Duodenal mucosa (tissue), 2 donors: ENCODE measurements around the gene TBC1D8.

ENCODE experiments used
- H3K27ac ChIP-seq: one replicate; pipeline ENCODE4 v1.7.0; 2013; ENCODE audit warnings: low read depth, low read length
- H3K27me3 ChIP-seq, 2 donors: one replicate each; pipeline ENCODE4 v1.7.0; 2013; ENCODE audit warnings: low read length in 2 of 2, control low read depth in 1 of 2; ENCODE audit not compliant: insufficient read depth in 2 of 2, control insufficient read depth in 1 of 2
- H3K36me3 ChIP-seq, 2 donors: one replicate each; pipeline ENCODE4 v1.7.0; 2013; ENCODE audit warnings: low read length in 2 of 2, control low read depth in 1 of 2; ENCODE audit not compliant: insufficient read depth in 2 of 2, control insufficient read depth in 1 of 2
- H3K4me1 ChIP-seq, 2 donors: one replicate each; pipeline ENCODE4 v1.7.0; 2013; ENCODE audit warnings: low read length in 2 of 2, control low read depth in 1 of 2; ENCODE audit not compliant: insufficient read depth in 2 of 2, control insufficient read depth in 1 of 2
- H3K4me3 ChIP-seq, 2 donors: one replicate each; pipeline ENCODE4 v1.7.0; 2013; ENCODE audit warnings: low read length in 2 of 2, low read depth in 1 of 2
- H3K9ac ChIP-seq, 2 donors: one replicate each; pipeline ENCODE4 v1.7.0; 2013; ENCODE audit warnings: low read length in 2 of 2, low read depth in 1 of 2
- H3K9me3 ChIP-seq, 2 donors: one replicate each; pipeline ENCODE4 v1.7.0; 2013; ENCODE audit warnings: low read length in 2 of 2, control low read depth in 1 of 2; ENCODE audit not compliant: control insufficient read depth in 1 of 2

Gene TBC1D8

GRCh38 chr2:100974712-100975520, 176.3 kb downstream of the TBC1D8 start:
- Histone ChIP-seq H3K27ac (no peak overlapping the region), H3K4me3 (no peak overlapping the region), H3K4me1 (no peaks in the 10 kb centered on the region), H3K9ac (no peak overlapping the region), H3K27me3 (no peaks in the 10 kb centered on the region), H3K9me3 (no peaks in the 10 kb centered on the region), H3K36me3 (peaks cover 24 to 80% of the 10 kb centered on the region in 2 donors)

GRCh38 chr2:100972452-100972851, 178.7 kb downstream of the TBC1D8 start:
- no peak overlapping the region for H3K27ac ChIP-seq
- no peaks in the 10 kb centered on the region for H3K9me3 ChIP-seq
- H3K4me3 ChIP-seq, result no peak overlapping the region
- no peaks in the 10 kb centered on the region for H3K4me1 ChIP-seq
- H3K27me3 ChIP-seq, result no peaks in the 10 kb centered on the region
- peaks cover 25 to 86% of the 10 kb centered on the region in 2 donors for H3K36me3 ChIP-seq
- no peak overlapping the region for H3K9ac ChIP-seq

GRCh38 chr2:100971221-100971620, 180.0 kb downstream of the TBC1D8 start:
- no peak overlapping the region for H3K27ac ChIP-seq
- no peaks in the 10 kb centered on the region for H3K9me3 ChIP-seq
- H3K27me3 ChIP-seq, result no peaks in the 10 kb centered on the region
- H3K4me1 ChIP-seq, result no peaks in the 10 kb centered on the region
- H3K9ac ChIP-seq, result no peak overlapping the region
- no peak overlapping the region for H3K4me3 ChIP-seq
- H3K36me3 ChIP-seq, result peaks cover 21 to 80% of the 10 kb centered on the region in 2 donors

- no peak overlapping the region for H3K27ac ChIP-seq
- no peak overlapping the region for H3K4me3 ChIP-seq
- no peaks in the 10 kb centered on the region for H3K27me3 ChIP-seq
- peaks cover 18 to 69% of the 10 kb centered on the region in 2 donors for H3K36me3 ChIP-seq
- H3K9ac ChIP-seq, result no peak overlapping the region
- H3K4me1 ChIP-seq, result no peaks in the 10 kb centered on the region
- H3K9me3 ChIP-seq, result no peaks in the 10 kb centered on the region
These were observed 181.2 kb downstream of the TBC1D8 start for GRCh38 chr2:100969998-100970397.

GRCh38 chr2:100968146-100969145, 182.7 kb downstream of the TBC1D8 start:
- Histone ChIP-seq H3K27ac (no peak overlapping the region), H3K4me1 (no peaks in the 10 kb centered on the region), H3K27me3 (no peaks in the 10 kb centered on the region), H3K9ac (no peak overlapping the region), H3K4me3 (no peak overlapping the region), H3K36me3 (peaks cover 10 to 54% of the 10 kb centered on the region in 2 donors), H3K9me3 (no peaks in the 10 kb centered on the region)

GRCh38 chr2:100967716-100968115, 183.5 kb downstream of the TBC1D8 start:
- Histone ChIP-seq H3K4me3 (no peak overlapping the region), H3K4me1 (no peaks in the 10 kb centered on the region), H3K9me3 (no peaks in the 10 kb centered on the region), H3K27ac (no peak overlapping the region), H3K36me3 (peaks cover 8 to 51% of the 10 kb centered on the region in 2 donors), H3K27me3 (no peaks in the 10 kb centered on the region), H3K9ac (no peak overlapping the region)

GRCh38 chr2:100965596-100965995, 185.6 kb downstream of the TBC1D8 start:
- Histone ChIP-seq H3K9ac (no peak overlapping the region), H3K4me1 (no peaks in the 10 kb centered on the region), H3K4me3 (no peak overlapping the region), H3K27ac (no peak overlapping the region), H3K9me3 (no peaks in the 10 kb centered on the region), H3K27me3 (no peaks in the 10 kb centered on the region), H3K36me3 (peaks cover 5 to 34% of the 10 kb centered on the region in 2 donors)

GRCh38 chr2:100964681-100965169, 186.5 kb downstream of the TBC1D8 start:
- Histone ChIP-seq H3K27ac (no peak overlapping the region), H3K9ac (no peak overlapping the region)

GRCh38 chr2:100964222-100964621, 187.0 kb downstream of the TBC1D8 start:
- Histone ChIP-seq H3K27me3 (no peaks in the 10 kb centered on the region), H3K4me1 (no peaks in the 10 kb centered on the region), H3K9ac (no peak overlapping the region), H3K27ac (no peak overlapping the region), H3K9me3 (no peaks in the 10 kb centered on the region), H3K36me3 (peaks cover 5 to 23% of the 10 kb centered on the region in 2 donors), H3K4me3 (no peak overlapping the region)

More at GRCh38 chr2:100964681-100965169, 186.5 kb downstream of the TBC1D8 start:
- Histone ChIP-seq H3K9me3 (no peaks in the 10 kb centered on the region), H3K4me3 (no peak overlapping the region), H3K27me3 (no peaks in the 10 kb centered on the region), H3K4me1 (no peaks in the 10 kb centered on the region), H3K36me3 (peaks cover 5 to 27% of the 10 kb centered on the region in 2 donors)

GRCh38 chr2:100963026-100963375, 188.2 kb downstream of the TBC1D8 start:
- Histone ChIP-seq H3K4me1 (no peaks in the 10 kb centered on the region), H3K27me3 (no peaks in the 10 kb centered on the region), H3K9me3 (no peaks in the 10 kb centered on the region), H3K27ac (no peak overlapping the region), H3K36me3 (peaks cover 1 to 11% of the 10 kb centered on the region in 2 donors), H3K9ac (no peak overlapping the region), H3K4me3 (no peak overlapping the region)
